Immature natural killer cell (primary cell): ENCODE results near the gene MAGEB1. TPM values are rescaled to one million over a fixed set of nuclear protein-coding genes. Genes with fewer than 3 reads are reported as not detected.

Experiments
- DNase-seq, 3 donors: peaks; one replicate each; pipeline ENCODE4 v3.0.0; 2022; ENCODE audit warnings: mixed read lengths in 1 of 3
- H3K27ac Mint-ChIP-seq, 6 donors: one replicate each; pipeline ENCODE4 v1.8.0; 2020; ENCODE audit warnings: mixed read lengths in 6 of 6, mild to moderate bottlenecking in 5 of 6, inconsistent platforms in 4 of 6, moderate library complexity in 3 of 6
- H3K27me3 Mint-ChIP-seq, 3 donors: one replicate each; pipeline ENCODE4 v1.8.0; 2020 to 2021; ENCODE audit warnings: low read depth in 3 of 3, mild to moderate bottlenecking in 3 of 3, mixed read lengths in 3 of 3, moderate library complexity in 3 of 3, inconsistent platforms in 1 of 3
- H3K36me3 Mint-ChIP-seq, 3 donors: one replicate each; pipeline ENCODE4 v1.8.0; 2020; ENCODE audit warnings: mixed read lengths in 3 of 3, inconsistent platforms in 2 of 3, mild to moderate bottlenecking in 2 of 3
- H3K4me1 Mint-ChIP-seq, 2 donors: one replicate each; pipeline ENCODE4 v1.8.0; 2020; ENCODE audit warnings: inconsistent platforms in 2 of 2, mild to moderate bottlenecking in 2 of 2, mixed read lengths in 2 of 2, moderate library complexity in 1 of 2
- H3K4me3 Mint-ChIP-seq, 5 donors: one replicate each; pipeline ENCODE4 v1.8.0; 2020; ENCODE audit warnings: mild to moderate bottlenecking in 5 of 5, mixed read lengths in 5 of 5, inconsistent platforms in 3 of 5, moderate library complexity in 3 of 5
- H3K9me3 Mint-ChIP-seq, 6 donors: one replicate each; pipeline ENCODE4 v1.8.0; 2020; ENCODE audit warnings: mild to moderate bottlenecking in 6 of 6, mixed read lengths in 6 of 6, inconsistent platforms in 4 of 6, moderate library complexity in 3 of 6
- polyA plus RNA-seq, 3 donors: library from polyadenylated mRNA; unstranded; fragments of 300-500 nt; fragmentation: Illumina TruSeq; gene quantifications; one replicate each; pipeline ENCODE4 v1.2.3, GENCODE V29; 2021

Gene MAGEB1
- polyA plus RNA-seq, 3 donors from 2014 or later: not detected

DNA sequence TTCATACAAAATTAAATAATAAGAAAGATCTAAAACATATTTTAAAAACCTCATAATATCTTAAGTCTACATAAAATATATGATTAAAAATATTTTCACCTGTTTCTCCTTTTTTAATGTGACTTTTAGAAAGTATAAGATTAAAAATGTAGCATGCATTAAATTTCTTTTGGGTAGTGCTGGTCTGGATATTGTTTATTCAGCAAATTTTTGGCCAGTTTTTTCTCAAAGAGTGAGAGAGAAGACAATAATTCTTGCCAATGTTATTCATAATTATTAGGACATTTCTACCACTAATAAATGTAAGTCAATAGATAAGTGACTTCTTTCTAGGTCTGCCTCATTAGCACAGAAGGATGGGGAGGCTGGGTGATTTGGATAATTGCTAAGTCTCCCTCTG lies 14.1 kb downstream of the MAGEB1 start:
- no peaks in the 10 kb centered on the region for H3K36me3 Mint-ChIP-seq
- H3K4me1 Mint-ChIP-seq: no peaks in the 10 kb centered on the region
- H3K4me3 Mint-ChIP-seq: no peak overlapping the region
- DNase-seq: no peak
- no peak overlapping the region for H3K27ac Mint-ChIP-seq
- peaks cover 0 to 3% (median 0%) of the 10 kb centered on the region in 6 donors for H3K9me3 Mint-ChIP-seq
- peaks cover 0 to 2% (median 1%) of the 10 kb centered on the region in 3 donors for H3K27me3 Mint-ChIP-seq

- H3K4me1 Mint-ChIP-seq: no peaks in the 10 kb centered on the region
- no peaks in the 10 kb centered on the region for H3K36me3 Mint-ChIP-seq
- no peaks in the 10 kb centered on the region for H3K9me3 Mint-ChIP-seq
These were observed 15.8 kb downstream of the MAGEB1 start for GRCh38 chrX:30262763-30263162.

DNA sequence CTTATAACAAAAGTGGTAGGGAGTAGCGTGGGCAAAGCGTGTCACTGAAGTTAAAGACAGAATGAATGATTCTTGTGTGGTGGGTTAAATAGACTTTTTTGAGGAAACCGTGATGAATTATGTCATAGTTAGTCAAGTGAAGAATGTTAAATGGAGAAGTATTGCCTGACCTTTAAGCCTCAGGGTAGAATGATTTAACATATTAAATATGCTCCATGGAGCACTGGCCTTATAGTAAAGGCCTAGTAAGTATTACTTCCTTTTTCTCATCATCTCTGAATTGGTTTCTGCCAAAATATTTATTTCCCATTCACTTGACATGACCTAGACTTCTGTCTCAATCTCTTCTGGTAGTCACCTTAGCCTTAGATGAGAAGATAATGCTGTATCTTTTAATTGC lies 23.7 kb downstream of the MAGEB1 start:
- H3K4me3 Mint-ChIP-seq: no peak overlapping the region
- H3K4me1 Mint-ChIP-seq: no peaks in the 10 kb centered on the region
- no peaks in the 10 kb centered on the region for H3K9me3 Mint-ChIP-seq
- H3K27me3 Mint-ChIP-seq: peaks cover 0 to 4% (median 0%) of the 10 kb centered on the region in 3 donors
- H3K27ac Mint-ChIP-seq: no peak overlapping the region
- no peak for DNase-seq
- no peaks in the 10 kb centered on the region for H3K36me3 Mint-ChIP-seq

More at GRCh38 chrX:30262763-30263162, 15.8 kb downstream of the MAGEB1 start:
- H3K27ac Mint-ChIP-seq: no peak overlapping the region
- H3K27me3 Mint-ChIP-seq: peaks cover 0 to 2% (median 0%) of the 10 kb centered on the region in 3 donors
- no peak for DNase-seq
- H3K4me3 Mint-ChIP-seq: no peak overlapping the region

GRCh38 chrX:30275498-30275897 lies 28.6 kb downstream of the MAGEB1 start:
- Mint-ChIP-seq H3K27me3 (peaks cover 0 to under 1% (median 0%) of the 10 kb centered on the region in 3 donors), H3K36me3 (no peaks in the 10 kb centered on the region), H3K4me1 (no peaks in the 10 kb centered on the region), H3K27ac (no peak overlapping the region), H3K9me3 (no peaks in the 10 kb centered on the region), H3K4me3 (no peak overlapping the region)
- no peak for DNase-seq

DNA sequence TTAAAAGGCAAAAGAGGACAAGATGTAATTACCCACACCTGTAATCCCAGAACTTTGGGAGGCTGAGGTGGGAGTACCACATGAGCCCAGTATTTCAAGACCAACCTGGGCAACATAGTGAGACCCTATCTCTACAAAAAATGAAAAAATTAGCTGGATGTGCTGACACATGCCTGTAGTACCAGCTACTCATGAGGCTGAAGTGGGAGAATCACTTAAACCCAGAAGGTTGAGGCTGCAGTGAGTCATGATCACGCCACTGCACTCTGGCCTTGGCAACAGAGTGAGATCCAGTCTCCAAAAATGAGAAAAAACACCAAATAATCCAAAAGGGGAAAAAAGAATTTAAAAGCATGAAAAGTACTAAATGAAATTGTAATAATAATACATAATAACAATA lies 31.4 kb downstream of the MAGEB1 start:
- no peaks in the 10 kb centered on the region for H3K4me1 Mint-ChIP-seq
- no peak overlapping the region for H3K27ac Mint-ChIP-seq
- no peak for DNase-seq
- H3K4me3 Mint-ChIP-seq: no peak overlapping the region
- H3K36me3 Mint-ChIP-seq: no peaks in the 10 kb centered on the region
- no peaks in the 10 kb centered on the region for H3K27me3 Mint-ChIP-seq
- peaks cover 0 to 4% (median 0%) of the 10 kb centered on the region in 6 donors for H3K9me3 Mint-ChIP-seq

DNA sequence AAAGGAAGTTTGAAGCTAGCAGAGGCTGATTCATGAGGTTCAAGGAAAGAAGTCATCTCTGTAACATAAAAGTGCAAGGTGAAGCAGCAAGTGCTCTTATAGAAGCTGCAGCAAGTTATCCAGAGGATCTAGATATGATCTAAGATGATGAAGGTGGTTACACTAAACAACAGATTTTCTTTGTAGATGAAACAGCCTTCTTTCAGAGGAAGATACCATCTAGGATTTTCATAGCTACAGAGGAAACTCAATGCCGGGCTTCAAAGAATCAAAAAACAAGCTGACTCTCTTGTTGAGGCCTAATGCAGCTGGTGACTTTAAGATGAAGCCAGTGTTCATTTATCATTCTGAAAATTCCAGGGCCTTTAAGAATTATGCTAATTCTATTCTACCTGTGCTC lies 33.5 kb downstream of the MAGEB1 start:
- no peaks in the 10 kb centered on the region for H3K36me3 Mint-ChIP-seq
- peaks cover 0 to 4% (median 0%) of the 10 kb centered on the region in 6 donors for H3K9me3 Mint-ChIP-seq
- no peak overlapping the region for H3K27ac Mint-ChIP-seq
- no peak for DNase-seq
- H3K4me1 Mint-ChIP-seq: no peaks in the 10 kb centered on the region
- H3K4me3 Mint-ChIP-seq: no peak overlapping the region
- H3K27me3 Mint-ChIP-seq: no peaks in the 10 kb centered on the region

DNA sequence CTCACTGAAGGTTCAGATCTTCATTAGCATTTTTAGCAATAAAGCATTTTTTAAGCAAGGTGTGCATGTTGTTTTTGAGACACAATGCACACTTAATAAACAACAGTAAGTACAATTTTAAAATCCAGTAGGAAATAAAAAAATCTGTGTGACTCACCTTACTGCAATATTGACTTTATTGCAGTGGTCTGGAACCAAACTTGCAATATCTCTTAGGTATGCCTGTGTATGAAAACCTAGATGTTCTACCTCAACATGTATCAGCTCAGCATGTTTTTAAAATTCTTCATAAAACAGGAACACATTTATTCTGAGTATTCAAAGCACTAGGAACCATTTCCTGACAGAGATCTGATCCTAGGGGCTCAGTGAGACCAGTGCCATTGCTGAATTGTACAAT lies 35.6 kb downstream of the MAGEB1 start:
- no peak for DNase-seq
- H3K27me3 Mint-ChIP-seq: peaks cover 0 to 6% (median 0%) of the 10 kb centered on the region in 3 donors
- H3K27ac Mint-ChIP-seq: no peak overlapping the region
- no peak overlapping the region for H3K4me3 Mint-ChIP-seq
- H3K4me1 Mint-ChIP-seq: no peaks in the 10 kb centered on the region
- no peaks in the 10 kb centered on the region for H3K36me3 Mint-ChIP-seq
- peaks cover 0 to 4% (median 0%) of the 10 kb centered on the region in 6 donors for H3K9me3 Mint-ChIP-seq

DNA sequence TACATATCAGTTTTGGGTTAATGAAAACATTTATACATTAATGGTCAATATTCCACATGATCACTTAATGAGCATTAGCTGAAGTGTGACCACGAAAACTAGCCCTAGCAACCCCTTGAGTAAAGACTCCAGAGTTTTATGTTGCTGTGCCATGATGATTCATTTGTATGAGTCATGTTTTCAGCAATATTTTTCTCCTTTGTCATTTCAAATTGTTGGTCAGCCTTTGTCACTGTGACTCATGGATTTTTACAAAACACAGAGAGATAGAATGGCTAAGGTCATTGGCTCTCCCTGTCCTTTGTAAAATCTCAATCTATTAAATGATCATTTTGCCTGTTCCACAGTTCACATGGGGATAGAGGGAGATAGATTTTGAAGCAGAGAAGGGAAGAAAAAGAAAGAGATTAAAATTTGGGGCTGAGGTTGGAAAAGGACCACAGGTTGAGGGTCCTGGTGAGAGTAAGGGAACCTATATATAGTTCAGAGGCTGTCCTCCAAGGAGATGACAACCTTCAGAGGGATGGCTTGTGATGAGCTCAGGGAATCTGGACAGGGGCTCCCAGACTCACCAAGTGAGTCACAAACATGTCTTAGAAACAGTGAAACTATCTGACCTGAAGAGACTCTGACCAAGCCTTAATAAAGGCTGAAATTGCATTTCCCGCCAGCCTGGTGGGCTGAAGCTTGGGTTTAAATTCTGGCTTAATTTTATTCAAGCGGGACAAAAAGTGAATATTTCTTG lies 36.7 kb downstream of the MAGEB1 start:
- peaks cover 0 to 6% (median 0%) of the 10 kb centered on the region in 3 donors for H3K27me3 Mint-ChIP-seq
- H3K9me3 Mint-ChIP-seq: peaks cover 0 to 4% (median 0%) of the 10 kb centered on the region in 6 donors
- H3K36me3 Mint-ChIP-seq: no peaks in the 10 kb centered on the region
- no peak for DNase-seq
- no peak overlapping the region for H3K27ac Mint-ChIP-seq
- H3K4me3 Mint-ChIP-seq: no peak overlapping the region
- H3K4me1 Mint-ChIP-seq: no peaks in the 10 kb centered on the region

DNA sequence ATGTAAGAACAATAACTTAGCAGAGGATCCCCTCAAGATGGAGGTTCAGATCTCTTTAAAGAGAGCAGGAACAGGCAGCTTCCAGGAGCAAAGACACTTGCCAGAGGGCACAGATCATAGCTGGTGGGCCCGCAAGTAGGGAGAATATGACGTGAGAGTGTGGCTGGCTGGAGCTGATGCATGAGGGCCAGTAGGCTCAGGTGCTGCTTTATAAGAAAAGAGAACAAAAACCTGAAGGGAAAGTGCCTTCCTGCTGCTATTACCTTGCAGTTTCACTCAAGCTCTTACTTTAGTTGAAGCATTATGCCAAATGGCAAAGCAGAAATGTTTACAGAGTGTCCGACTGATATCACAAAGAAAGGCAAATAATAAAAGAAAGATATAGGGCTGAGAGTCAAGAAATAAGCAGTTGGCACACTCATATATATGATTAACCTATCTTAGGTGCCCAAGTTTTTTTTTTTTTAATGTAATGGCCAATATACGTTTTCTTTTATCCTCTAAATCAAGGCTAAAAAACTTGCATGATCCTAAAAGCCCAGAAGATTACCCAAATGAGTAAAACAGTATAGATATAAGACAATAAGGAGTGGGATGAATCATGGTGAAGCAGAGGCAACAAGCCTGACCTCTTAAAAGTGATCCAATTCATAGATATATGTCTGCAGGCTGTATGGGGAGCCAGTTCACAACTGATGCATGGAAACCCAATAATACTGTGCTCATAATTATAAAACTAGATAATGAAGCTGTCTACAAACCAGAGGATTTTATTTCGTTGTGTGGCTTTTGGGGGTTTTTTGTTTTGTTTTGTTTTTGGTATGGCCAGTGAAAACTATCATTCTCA lies 49.7 kb downstream of the MAGEB1 start:
- peaks cover 0 to 2% (median 0%) of the 10 kb centered on the region in 3 donors for H3K27me3 Mint-ChIP-seq
- H3K27ac Mint-ChIP-seq: no peak overlapping the region
- no peaks in the 10 kb centered on the region for H3K36me3 Mint-ChIP-seq
- no peaks in the 10 kb centered on the region for H3K4me1 Mint-ChIP-seq
- no peak overlapping the region for H3K4me3 Mint-ChIP-seq
- peaks cover 0 to 3% (median 0%) of the 10 kb centered on the region in 6 donors for H3K9me3 Mint-ChIP-seq
- no peak for DNase-seq

DNA sequence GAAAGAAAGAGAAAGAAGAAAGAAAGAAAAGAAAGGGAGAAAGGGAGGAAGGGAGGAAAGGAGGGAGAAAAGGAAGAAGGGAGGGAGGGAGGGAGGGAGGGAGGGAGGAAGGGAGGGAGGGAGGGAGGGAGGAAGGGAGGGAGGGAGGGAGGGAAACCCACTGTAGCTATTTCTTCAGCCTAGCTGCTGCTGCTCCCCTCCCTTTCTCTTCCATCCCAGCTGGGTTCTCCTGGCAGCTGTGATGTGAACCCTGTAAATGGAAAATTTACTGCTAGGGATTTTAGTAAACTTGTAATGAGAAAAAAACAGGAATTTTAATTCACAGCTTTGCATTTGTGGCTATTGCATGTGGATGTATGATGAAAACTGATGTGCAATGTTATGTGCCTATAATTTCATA lies 54.3 kb downstream of the MAGEB1 start:
- no peaks in the 10 kb centered on the region for H3K36me3 Mint-ChIP-seq
- H3K27me3 Mint-ChIP-seq: peaks cover 0 to 3% (median 2%) of the 10 kb centered on the region in 3 donors
- H3K4me3 Mint-ChIP-seq: no peak overlapping the region

More for the DNA sequence above, 54.3 kb downstream of the MAGEB1 start:
- Mint-ChIP-seq H3K27ac (no peak overlapping the region), H3K9me3 (peaks cover 0 to 2% (median 0%) of the 10 kb centered on the region in 6 donors), H3K4me1 (no peaks in the 10 kb centered on the region)
- no peak for DNase-seq

Other genes starting within 250 kb of the MAGEB1 start
- not detected for gene MAGEB2, start 31.6 kb upstream of the MAGEB1 start, polyA plus RNA-seq
- not detected for gene MAGEB3, start 16.5 kb upstream of the MAGEB1 start, polyA plus RNA-seq
- not detected for gene MAGEB4, start 5.1 kb upstream of the MAGEB1 start, polyA plus RNA-seq
- gene NR0B1, start 62.2 kb downstream of the MAGEB1 start, polyA plus RNA-seq: not detected